Measurements from ENCODE around the gene NACA2.
"Not testable (repeated sequence)": the region's sequence is repeated elsewhere in the genome, so short reads cannot be mapped to it uniquely, and the experiment has no call there.

The NACA2 gene

GRCh38 chr17:61594294-61594825 is 3.3 kb upstream of the NACA2 start:
- Histone ChIP-seq H3K27me3 (ENCODE audit: insufficient read depth, low read length) (peaks cover 2% of the 10 kb centered on the region), H2AFZ (ENCODE audit: low read depth, low read length) (no peak overlapping the region), H3K4me3 (ENCODE audit: low read length) (no peak overlapping the region), H3K36me3 (ENCODE audit: insufficient read depth, low read length) (no peaks in the 10 kb centered on the region), H3K4me1 (ENCODE audit: insufficient read depth, low read length) (no peaks in the 10 kb centered on the region), H3K9me3 (ENCODE audit: low read length) (no peaks in the 10 kb centered on the region)

GRCh38 chr17:61593426-61593825 is 2.4 kb upstream of the NACA2 start:
- Histone ChIP-seq H3K27me3 (ENCODE audit: insufficient read depth, low read length) (peaks cover 3% of the 10 kb centered on the region), H3K4me3 (ENCODE audit: low read length) (no peak overlapping the region), H3K36me3 (ENCODE audit: insufficient read depth, low read length) (no peaks in the 10 kb centered on the region), H2AFZ (ENCODE audit: low read depth, low read length) (no peak overlapping the region), H3K4me1 (ENCODE audit: insufficient read depth, low read length) (no peaks in the 10 kb centered on the region), H3K9me3 (ENCODE audit: low read length) (no peaks in the 10 kb centered on the region)

DNA sequence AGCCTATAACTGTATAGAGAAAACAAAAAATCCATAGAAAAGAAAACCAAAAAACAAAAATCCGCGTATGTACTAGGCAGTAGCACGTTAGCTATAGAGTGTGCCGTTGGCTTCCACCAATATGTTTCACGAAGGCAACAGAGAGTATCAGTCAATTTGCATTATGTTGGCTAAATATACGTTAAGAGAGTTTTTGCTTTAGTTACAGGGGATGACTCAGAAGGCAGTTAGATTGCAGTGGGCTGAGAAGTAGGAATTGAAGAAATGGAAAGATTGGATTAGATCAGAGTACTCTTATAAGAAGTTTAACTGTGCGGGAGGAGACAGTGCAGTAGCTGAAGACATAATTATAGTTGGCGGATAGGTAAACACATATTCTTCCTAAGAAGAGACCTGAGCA is 911 bp upstream of the NACA2 start:
- H3K4me3 ChIP-seq (ENCODE audit: low read length) = no peak overlapping the region

GRCh38 chr17:61589990-61590389 is 1.0 kb downstream of the NACA2 start:
- Histone ChIP-seq H3K27me3 (ENCODE audit: insufficient read depth, low read length) (peaks cover 4% of the 10 kb centered on the region), H3K4me1 (ENCODE audit: insufficient read depth, low read length) (no peaks in the 10 kb centered on the region), H3K9me3 (ENCODE audit: low read length) (no peaks in the 10 kb centered on the region), H3K36me3 (ENCODE audit: insufficient read depth, low read length) (no peaks in the 10 kb centered on the region), H3K4me3 (ENCODE audit: low read length) (no peak overlapping the region), H2AFZ (ENCODE audit: low read depth, low read length) (no peak overlapping the region)

More for the DNA sequence above, 911 bp upstream of the NACA2 start:
- Histone ChIP-seq H3K4me1 (ENCODE audit: insufficient read depth, low read length) (no peaks in the 10 kb centered on the region), H3K9me3 (ENCODE audit: low read length) (no peaks in the 10 kb centered on the region), H3K36me3 (ENCODE audit: insufficient read depth, low read length) (no peaks in the 10 kb centered on the region), H2AFZ (ENCODE audit: low read depth, low read length) (no peak overlapping the region), H3K27me3 (ENCODE audit: insufficient read depth, low read length) (peaks cover 3% of the 10 kb centered on the region)

DNA sequence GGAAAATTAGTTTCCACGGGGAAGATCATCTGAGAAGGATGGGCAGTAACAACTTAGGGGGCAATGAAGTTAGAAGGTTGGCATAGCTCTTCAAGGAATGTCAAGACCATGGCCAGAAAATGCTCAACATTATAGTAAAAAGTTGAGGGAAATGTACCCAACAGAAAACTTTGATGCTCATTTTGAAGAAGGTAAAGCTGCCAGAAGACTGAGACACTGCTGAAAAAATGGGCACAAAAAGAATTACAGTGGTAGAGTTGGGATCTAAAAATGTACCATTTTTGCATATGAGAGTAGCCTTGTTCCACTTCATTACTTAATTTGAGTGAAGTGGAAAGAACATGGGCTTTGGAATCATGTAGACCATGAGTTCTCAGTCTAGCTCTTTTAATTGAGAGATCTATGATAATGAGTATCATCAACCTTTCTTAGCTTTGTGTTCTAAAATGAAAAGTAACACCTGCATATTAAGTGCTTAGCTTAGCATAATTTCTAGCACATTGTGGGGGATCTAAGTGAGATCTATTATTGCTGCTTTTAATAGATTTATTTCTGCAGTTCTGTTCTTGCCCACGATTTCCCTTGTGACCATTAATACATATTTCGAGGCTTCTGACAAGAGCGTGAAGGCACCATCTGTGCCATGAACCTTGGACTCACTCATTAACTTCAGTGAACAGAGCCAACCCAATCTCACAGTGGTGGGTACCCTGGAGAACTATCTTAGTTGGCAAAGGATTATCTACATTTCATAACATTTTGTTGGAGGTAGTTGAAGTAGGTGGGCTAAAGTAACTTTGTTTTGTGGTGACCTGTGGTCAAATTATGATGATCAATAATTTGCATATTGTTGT is 3.0 kb downstream of the NACA2 start:
- Histone ChIP-seq H3K4me3 (ENCODE audit: low read length) (no peak overlapping the region), H2AFZ (ENCODE audit: low read depth, low read length) (no peak overlapping the region), H3K27me3 (ENCODE audit: insufficient read depth, low read length) (peaks cover 6% of the 10 kb centered on the region), H3K4me1 (ENCODE audit: insufficient read depth, low read length) (no peaks in the 10 kb centered on the region), H3K36me3 (ENCODE audit: insufficient read depth, low read length) (no peaks in the 10 kb centered on the region), H3K9me3 (ENCODE audit: low read length) (no peaks in the 10 kb centered on the region)

DNA sequence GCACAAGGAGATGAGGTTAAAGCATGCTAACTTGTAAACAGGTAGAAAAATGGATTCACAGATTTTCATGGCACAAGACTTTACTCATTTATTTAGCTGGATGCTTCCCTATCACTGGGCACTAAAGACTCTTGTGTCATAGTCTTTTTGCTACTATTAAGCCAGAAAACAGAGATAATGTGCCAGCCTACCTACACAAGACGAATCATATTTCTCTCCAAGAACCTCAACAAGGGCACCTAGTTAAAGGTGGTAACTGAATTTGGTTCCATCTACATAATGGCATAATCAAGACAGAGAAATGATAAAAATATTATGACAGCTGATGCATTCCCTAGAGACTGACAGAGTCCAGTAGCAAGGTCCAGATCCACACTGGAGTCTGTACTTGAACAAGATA is 3.8 kb downstream of the NACA2 start:
- Histone ChIP-seq H3K27me3 (ENCODE audit: insufficient read depth, low read length) (peaks cover 6% of the 10 kb centered on the region), H2AFZ (ENCODE audit: low read depth, low read length) (no peak overlapping the region), H3K4me3 (ENCODE audit: low read length) (no peak overlapping the region), H3K4me1 (ENCODE audit: insufficient read depth, low read length) (no peaks in the 10 kb centered on the region), H3K9me3 (ENCODE audit: low read length) (no peaks in the 10 kb centered on the region), H3K36me3 (ENCODE audit: insufficient read depth, low read length) (no peaks in the 10 kb centered on the region)

- H3K27me3 ChIP-seq (ENCODE audit: insufficient read depth, low read length); H3K4me3 ChIP-seq (ENCODE audit: low read length); H3K9me3 ChIP-seq (ENCODE audit: low read length); H2AFZ ChIP-seq (ENCODE audit: low read depth, low read length); H3K36me3 ChIP-seq (ENCODE audit: insufficient read depth, low read length); H3K4me1 ChIP-seq (ENCODE audit: insufficient read depth, low read length): not testable (repeated sequence)
Measured at GRCh38 chr17:61586622-61587021, 4.4 kb downstream of the NACA2 start.

DNA sequence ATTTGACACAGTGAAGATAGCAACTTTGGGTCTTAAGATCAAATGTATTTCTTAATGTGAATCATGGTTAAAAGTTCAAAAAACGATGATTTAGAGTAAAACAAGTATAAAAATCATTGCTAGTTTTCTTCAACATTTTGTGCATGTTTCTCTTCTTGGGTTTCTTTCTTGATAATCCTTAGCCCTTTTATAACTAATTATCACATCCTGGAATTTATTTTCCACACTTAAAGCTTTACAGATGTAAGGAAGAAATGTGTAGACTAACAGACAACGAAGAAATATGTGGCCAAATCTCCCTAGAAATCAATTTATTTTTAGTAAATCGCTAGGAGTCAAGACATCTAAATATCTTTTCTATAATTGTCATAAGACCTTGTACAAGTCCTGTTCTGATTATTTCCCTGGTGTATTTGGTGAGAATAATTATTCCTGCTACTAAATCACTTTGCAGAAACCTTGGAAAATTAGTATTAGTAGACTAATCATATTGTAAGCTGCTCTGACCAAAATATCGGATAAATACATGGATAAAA is 4.9 kb downstream of the NACA2 start:
- Histone ChIP-seq H3K9me3 (ENCODE audit: low read length) (no peaks in the 10 kb centered on the region), H3K4me3 (ENCODE audit: low read length) (no peak overlapping the region)

DNA sequence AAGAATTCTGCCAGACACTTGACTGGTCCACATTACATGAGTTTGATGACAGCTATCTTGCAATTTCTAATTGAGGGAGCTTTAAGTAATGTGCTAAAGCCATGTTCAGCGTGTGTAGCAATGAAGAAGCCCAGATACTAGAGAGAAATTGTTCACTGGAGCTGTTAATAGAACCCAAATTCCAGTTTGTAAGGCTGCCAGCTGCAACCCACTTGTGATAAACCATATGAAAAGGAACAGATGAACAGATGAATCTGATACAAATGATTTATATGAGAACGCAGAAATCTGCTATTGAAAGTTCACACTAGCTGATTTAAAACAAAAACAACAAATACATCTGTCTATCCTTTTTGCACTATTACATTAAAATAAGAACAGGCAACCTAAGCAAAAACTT is 6.2 kb downstream of the NACA2 start:
- no peak overlapping the region for H2AFZ ChIP-seq (ENCODE audit: low read depth, low read length)
- no peaks in the 10 kb centered on the region for H3K4me1 ChIP-seq (ENCODE audit: insufficient read depth, low read length)
- H3K9me3 ChIP-seq (ENCODE audit: low read length) = no peaks in the 10 kb centered on the region

More for the DNA sequence above, 4.9 kb downstream of the NACA2 start:
- H2AFZ ChIP-seq (ENCODE audit: low read depth, low read length) = no peak overlapping the region
- no peaks in the 10 kb centered on the region for H3K4me1 ChIP-seq (ENCODE audit: insufficient read depth, low read length)
- H3K27me3 ChIP-seq (ENCODE audit: insufficient read depth, low read length) = peaks cover 10% of the 10 kb centered on the region
- H3K36me3 ChIP-seq (ENCODE audit: insufficient read depth, low read length) = no peaks in the 10 kb centered on the region

GRCh38 chr17:61584266-61584665 is 6.8 kb downstream of the NACA2 start:
- no peaks in the 10 kb centered on the region for H3K9me3 ChIP-seq (ENCODE audit: low read length)
- no peaks in the 10 kb centered on the region for H3K4me1 ChIP-seq (ENCODE audit: insufficient read depth, low read length)
- H2AFZ ChIP-seq (ENCODE audit: low read depth, low read length) = no peak overlapping the region
- no peaks in the 10 kb centered on the region for H3K36me3 ChIP-seq (ENCODE audit: insufficient read depth, low read length)
- peaks cover 9% of the 10 kb centered on the region for H3K27me3 ChIP-seq (ENCODE audit: insufficient read depth, low read length)
- H3K4me3 ChIP-seq (ENCODE audit: low read length) = no peak overlapping the region

More for the DNA sequence above, 6.2 kb downstream of the NACA2 start:
- Histone ChIP-seq H3K27me3 (ENCODE audit: insufficient read depth, low read length) (peaks cover 12% of the 10 kb centered on the region), H3K4me3 (ENCODE audit: low read length) (no peak overlapping the region), H3K36me3 (ENCODE audit: insufficient read depth, low read length) (no peaks in the 10 kb centered on the region)

- Histone ChIP-seq H3K4me3 (ENCODE audit: low read length) (no peak overlapping the region), H3K4me1 (ENCODE audit: insufficient read depth, low read length) (no peaks in the 10 kb centered on the region), H3K9me3 (ENCODE audit: low read length) (no peaks in the 10 kb centered on the region), H3K36me3 (ENCODE audit: insufficient read depth, low read length) (no peaks in the 10 kb centered on the region), H3K27me3 (ENCODE audit: insufficient read depth, low read length) (peaks cover 8% of the 10 kb centered on the region), H2AFZ (ENCODE audit: low read depth, low read length) (no peak overlapping the region)
Measured at GRCh38 chr17:61583660-61584264, 7.3 kb downstream of the NACA2 start.

DNA sequence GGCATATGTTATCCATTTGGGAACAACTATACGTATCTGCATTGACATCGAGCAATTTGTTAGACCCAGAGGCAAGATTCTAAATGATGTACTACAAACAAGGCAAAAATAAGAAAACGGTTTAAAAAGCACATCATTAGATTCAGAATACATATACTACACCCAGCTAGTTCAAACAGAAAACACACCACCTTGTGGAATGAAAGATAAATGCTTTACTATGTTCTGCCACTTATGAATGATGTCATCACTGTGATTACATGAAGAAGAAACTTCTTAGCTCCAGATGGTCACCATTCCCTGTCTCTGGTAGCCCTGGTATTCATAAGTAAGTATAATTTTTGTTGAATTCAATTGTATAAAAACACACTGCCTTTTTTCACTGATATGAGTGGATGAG is 7.8 kb downstream of the NACA2 start:
- no peaks in the 10 kb centered on the region for H3K36me3 ChIP-seq (ENCODE audit: insufficient read depth, low read length)

DNA sequence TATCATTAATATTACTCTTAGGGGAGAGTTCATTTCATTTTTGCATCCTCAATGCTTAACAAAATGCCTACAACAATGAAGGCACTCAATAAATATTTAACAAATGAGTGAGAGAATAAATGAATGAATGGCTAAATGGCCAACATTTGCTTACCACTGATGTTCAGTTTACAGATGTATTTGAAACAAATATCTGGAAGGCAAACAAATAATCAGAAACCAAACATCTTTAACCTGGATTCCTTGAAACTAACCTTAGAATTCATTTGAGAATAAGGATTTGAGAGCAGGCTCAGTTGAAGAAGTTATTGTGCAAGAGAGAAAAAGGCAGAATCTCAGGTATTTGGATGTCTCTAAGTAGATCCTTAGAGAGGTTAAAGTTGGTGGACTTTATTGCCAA is 8.4 kb downstream of the NACA2 start:
- no peaks in the 10 kb centered on the region for H3K4me1 ChIP-seq (ENCODE audit: insufficient read depth, low read length)
- peaks cover 8% of the 10 kb centered on the region for H3K27me3 ChIP-seq (ENCODE audit: insufficient read depth, low read length)
- no peaks in the 10 kb centered on the region for H3K9me3 ChIP-seq (ENCODE audit: low read length)
- no peak overlapping the region for H3K4me3 ChIP-seq (ENCODE audit: low read length)
- H3K36me3 ChIP-seq (ENCODE audit: insufficient read depth, low read length) = no peaks in the 10 kb centered on the region
- H2AFZ ChIP-seq (ENCODE audit: low read depth, low read length) = no peak overlapping the region

More for the DNA sequence above, 7.8 kb downstream of the NACA2 start:
- H3K9me3 ChIP-seq (ENCODE audit: low read length) = no peaks in the 10 kb centered on the region
- H3K27me3 ChIP-seq (ENCODE audit: insufficient read depth, low read length) = peaks cover 8% of the 10 kb centered on the region
- no peak overlapping the region for H3K4me3 ChIP-seq (ENCODE audit: low read length)
- no peaks in the 10 kb centered on the region for H3K4me1 ChIP-seq (ENCODE audit: insufficient read depth, low read length)
- no peak overlapping the region for H2AFZ ChIP-seq (ENCODE audit: low read depth, low read length)

Data from neuron (in vitro differentiated cells).